HEK293 (cell line): ENCODE data around the gene C17orf107.

Source experiments
- CTCF ChIA-PET: fragments of 350-600 bp; formaldehyde crosslinking; extraction: SDS; loops from one replicate; lab custom pipeline; 2021; ENCODE audit warnings: antibody characterized with exemption; lab: Yijun Ruan, JAX
- POLR2A ChIA-PET: fragments of 300-600 bp; formaldehyde crosslinking; extraction: SDS; loops from one replicate; lab custom pipeline; 2020; ENCODE audit warnings: antibody characterized with exemption, inconsistent platforms; lab: Yijun Ruan, JAX
- H3K27ac ChIP-seq: fragments of 200-500 bp; sonication (Bioruptor generic); 2 replicates; pipeline ENCODE4 v1.5.1; 2014; ENCODE audit warnings: low read depth, low read length, control low read depth, inconsistent platforms; ENCODE audit errors: extremely low read depth
- H3K36me3 ChIP-seq, 2 experiments: fragments of 200-500 bp in 1 of 2; sonication (Bioruptor generic) in 1 of 2; 1 replicate in 1 of 2; 2 replicates in 1 of 2; pipeline ENCODE4 v1.5.1; 2014 to 2017; ENCODE audit warnings: inconsistent platforms in 2 of 2, low read length in 2 of 2; ENCODE audit not compliant: control insufficient read depth in 2 of 2, insufficient read depth in 1 of 2
- H3K4me1 ChIP-seq: fragments of 200-500 bp; sonication (Bioruptor generic); 2 replicates; pipeline ENCODE4 v1.5.1; 2014; ENCODE audit warnings: mild to moderate bottlenecking, low read length, inconsistent platforms; ENCODE audit not compliant: control insufficient read depth, insufficient read depth
- H3K4me3 ChIP-seq: 2 replicates; pipeline ENCODE4 v1.5.1; 2011; ENCODE audit warnings: low read depth, mild to moderate bottlenecking, control low read depth, low read length, moderate library complexity
- H3K9me3 ChIP-seq: fragments of 200-500 bp; sonication (Bioruptor generic); 2 replicates; pipeline ENCODE4 v1.5.1; 2014; ENCODE audit warnings: low read depth, low read length, inconsistent platforms; ENCODE audit not compliant: control insufficient read depth, insufficient read depth
- ATF2 ChIP-seq: fragments of 450-650 bp; formaldehyde crosslinking; IDR thresholded peaks from 2 replicates; pipeline ENCODE4 v1.5.1; 2016; ENCODE audit warnings: missing biosample characterization, missing genetic modification characterization, low read depth
- FEZF1 ChIP-seq: fragments of 450-650 bp; formaldehyde crosslinking; IDR thresholded peaks from 2 replicates; pipeline ENCODE4 v1.5.1; 2016; ENCODE audit warnings: missing biosample characterization, missing genetic modification characterization
- KLF1 ChIP-seq: fragments of 450-650 bp; formaldehyde crosslinking; IDR thresholded peaks from 2 replicates; pipeline ENCODE4 v1.5.1; 2016; ENCODE audit warnings: missing biosample characterization, missing genetic modification characterization
- OVOL3 ChIP-seq: fragments of 450-650 bp; formaldehyde crosslinking; IDR thresholded peaks from 2 replicates; pipeline ENCODE4 v1.5.1; 2016; ENCODE audit warnings: missing biosample characterization, missing genetic modification characterization
- ZBTB17 ChIP-seq: fragments of 450-650 bp; formaldehyde crosslinking; IDR thresholded peaks from 2 replicates; pipeline ENCODE4 v1.5.1; 2016; ENCODE audit warnings: missing biosample characterization, missing genetic modification characterization
- ZBTB21 ChIP-seq: fragments of 450-650 bp; formaldehyde crosslinking; IDR thresholded peaks from 2 replicates; pipeline ENCODE4 v1.5.1; 2017; ENCODE audit warnings: missing biosample characterization, missing genetic modification characterization
- ZNF133 ChIP-seq: fragments of 450-650 bp; formaldehyde crosslinking; IDR thresholded peaks from 2 replicates; pipeline ENCODE4 v1.5.1; 2016; ENCODE audit warnings: missing biosample characterization, missing genetic modification characterization
- ZNF138 ChIP-seq: fragments of 450-650 bp; formaldehyde crosslinking; IDR thresholded peaks from 2 replicates; pipeline ENCODE4 v1.5.1; 2016; ENCODE audit warnings: missing biosample characterization, missing genetic modification characterization, borderline replicate concordance
- ZNF155 ChIP-seq: fragments of 450-650 bp; formaldehyde crosslinking; IDR thresholded peaks from 2 replicates; pipeline ENCODE4 v1.5.1; 2016; ENCODE audit warnings: missing biosample characterization, missing genetic modification characterization
- ZNF174 ChIP-seq: fragments of 450-650 bp; formaldehyde crosslinking; IDR thresholded peaks from 2 replicates; pipeline ENCODE4 v1.5.0; 2017; ENCODE audit warnings: missing biosample characterization, mild to moderate bottlenecking, missing genetic modification characterization
- ZNF292 ChIP-seq: fragments of 450-650 bp; formaldehyde crosslinking; IDR thresholded peaks from 2 replicates; pipeline ENCODE4 v1.5.1; 2016; ENCODE audit warnings: low read depth, missing biosample characterization, missing genetic modification characterization, borderline replicate concordance
- ZNF324 ChIP-seq: fragments of 450-650 bp; formaldehyde crosslinking; IDR thresholded peaks from 2 replicates; pipeline ENCODE4 v1.5.1; 2016; ENCODE audit warnings: missing biosample characterization, missing genetic modification characterization
- ZNF391 ChIP-seq: fragments of 450-650 bp; formaldehyde crosslinking; IDR thresholded peaks from 2 replicates; pipeline ENCODE4 v1.5.1; 2016; ENCODE audit warnings: low read depth, missing biosample characterization, missing genetic modification characterization, borderline replicate concordance
- ZNF510 ChIP-seq: fragments of 450-650 bp; formaldehyde crosslinking; IDR thresholded peaks from 2 replicates; pipeline ENCODE4 v1.5.1; 2018; ENCODE audit warnings: mild to moderate bottlenecking, missing genetic modification characterization, missing biosample characterization; ENCODE audit not compliant: insufficient replicate concordance
- ZNF518A ChIP-seq: fragments of 450-650 bp; formaldehyde crosslinking; conservative IDR thresholded peaks from 2 replicates; pipeline ENCODE4 v1.5.1; 2016; ENCODE audit warnings: low read depth, missing biosample characterization, missing genetic modification characterization
- ZNF521 ChIP-seq: fragments of 450-650 bp; formaldehyde crosslinking; IDR thresholded peaks from 2 replicates; pipeline ENCODE4 v1.5.1; 2017; ENCODE audit warnings: missing biosample characterization, mild to moderate bottlenecking, missing genetic modification characterization
- ZNF530 ChIP-seq: fragments of 450-650 bp; formaldehyde crosslinking; IDR thresholded peaks from 2 replicates; pipeline ENCODE4 v1.5.1; 2016; ENCODE audit warnings: low read depth, missing biosample characterization, missing genetic modification characterization
- ZNF555 ChIP-seq: fragments of 450-650 bp; formaldehyde crosslinking; conservative IDR thresholded peaks from 2 replicates; pipeline ENCODE4 v1.5.1; 2017; ENCODE audit warnings: missing biosample characterization, mild to moderate bottlenecking, missing genetic modification characterization, inconsistent platforms
- ZNF558 ChIP-seq: fragments of 450-650 bp; formaldehyde crosslinking; IDR thresholded peaks from 2 replicates; pipeline ENCODE4 v1.5.1; 2016; ENCODE audit warnings: missing biosample characterization, missing genetic modification characterization
- ZNF629 ChIP-seq: fragments of 450-650 bp; formaldehyde crosslinking; IDR thresholded peaks from 2 replicates; pipeline ENCODE4 v1.5.1; 2017; ENCODE audit warnings: missing biosample characterization, missing genetic modification characterization
- ZNF747 ChIP-seq: fragments of 450-650 bp; formaldehyde crosslinking; IDR thresholded peaks from 2 replicates; pipeline ENCODE4 v1.5.1; 2016; ENCODE audit warnings: missing biosample characterization, missing genetic modification characterization
- ZNF768 ChIP-seq: fragments of 450-650 bp; formaldehyde crosslinking; IDR thresholded peaks from 2 replicates; pipeline ENCODE4 v1.5.1; 2018; ENCODE audit warnings: missing biosample characterization, mild to moderate bottlenecking, missing genetic modification characterization
- ZNF792 ChIP-seq: fragments of 450-650 bp; formaldehyde crosslinking; IDR thresholded peaks from 2 replicates; pipeline ENCODE4 v1.5.1; 2016; ENCODE audit warnings: missing biosample characterization, missing genetic modification characterization
- ZNF837 ChIP-seq: fragments of 450-650 bp; formaldehyde crosslinking; IDR thresholded peaks from 2 replicates; pipeline ENCODE4 v1.5.1; 2016; ENCODE audit warnings: missing biosample characterization, missing genetic modification characterization

The C17orf107 gene

GRCh38 chr17:4899341-4900230 is at the start of gene C17orf107:
C17orf107 (plus strand) TSS chr17:4899536; CDS start chr17:4899763, 227 bp downstream.
- Histone ChIP-seq H3K4me3 (no peak within 1 kb of the TSS), H3K9me3 (no peaks in the 10 kb centered on the region), H3K4me1 (peaks cover 3% of the 10 kb centered on the region; the same call in 1 of the 2 replicates), H3K27ac (no peak within 1 kb of the TSS), H3K36me3 (peaks cover 0 to 50% of the 10 kb centered on the region in 2 experiments; a peak in 1 of 3 replicates)
- CTCF ChIA-PET = interaction anchor here (0.6 to 1.2 kb wide), 5 partner anchors 10 to 162 kb away, joined by 3 to 5 read pairs (median 4); partner anchors contain the start of gene ZMYND15
- POLR2A ChIA-PET = interaction anchor here (2.1 kb wide), 1 partner anchor 67 kb away, joined by 6 read pairs; the partner anchor contains the start of gene SPAG7
- TF ChIP-seq ZNF155 (tag by site-specific recombination) = no peak
- peak; percentile 38 for TF ChIP-seq ZNF629
- TF ChIP-seq ATF2 (tag by site-specific recombination) = peak; percentile 24; the same call in 1 of the 2 replicates
- no peak for TF ChIP-seq KLF1 (tag by site-specific recombination)
- TF ChIP-seq ZBTB21 (tag by site-specific recombination) = no peak

- no peak overlapping the region for H3K27ac ChIP-seq
- TF ChIP-seq ZNF391 (tag by site-specific recombination) (no peak), FEZF1 (tag by site-specific recombination) (no peak), OVOL3 (tag by site-specific recombination) (no peak), ZNF792 (tag by site-specific recombination) (no peak), ZNF510 (tag by site-specific recombination) (no peak), ZNF837 (tag by site-specific recombination) (no peak), ZNF521 (tag by site-specific recombination) (no peak), ZNF530 (tag by site-specific recombination) (no peak), ZNF558 (no peak), ZNF555 (tag by site-specific recombination) (no peak), ZNF138 (tag by site-specific recombination) (no peak)
- TF ChIP-seq, all 188 proteins: peak for 0
- Histone ChIP-seq H3K9me3 (no peaks in the 10 kb centered on the region), H3K36me3 (peaks cover 0 to 3% of the 10 kb centered on the region in 2 experiments; a peak in 2 of 3 replicates), H3K4me3 (no peak overlapping the region), H3K4me1 (peaks cover 4% of the 10 kb centered on the region; the same call in 1 of the 2 replicates)
- POLR2A ChIA-PET = interaction anchor here (0.6 to 1.3 kb wide), 4 partner anchors 55 to 295 kb away, joined by 3 to 6 read pairs (median 4); partner anchors contain the start of gene PSMB6
- CTCF ChIA-PET = interaction anchor here (0.6 kb wide), 2 partner anchors 62 to 142 kb away, joined by 3 read pairs; no protein-coding TSS in a partner anchor
These were observed 49.1 kb upstream of the C17orf107 start for GRCh38 chr17:4850246-4850645.

- POLR2A ChIA-PET = interaction anchor here (0.6 to 1.3 kb wide), 3 partner anchors 44 to 148 kb away, joined by 3 to 4 read pairs (median 3); partner anchors contain the start of gene PLD2
- TF ChIP-seq ZBTB17 (no peak), ZNF768 (tag by site-specific recombination) (no peak), ZNF324 (tag by site-specific recombination) (no peak), ZNF747 (tag by site-specific recombination) (no peak), ZNF133 (no peak), ZNF174 (tag by site-specific recombination) (no peak), ZNF292 (tag by site-specific recombination) (no peak), ZNF518A (no peak)
These were observed 48.3 kb upstream of the C17orf107 start for GRCh38 chr17:4851084-4851483.

More at GRCh38 chr17:4851084-4851483, 48.3 kb upstream of the C17orf107 start:
- Histone ChIP-seq H3K27ac (no peak overlapping the region), H3K4me1 (peaks cover 4% of the 10 kb centered on the region; the same call in 1 of the 2 replicates), H3K36me3 (peaks cover 0 to under 1% of the 10 kb centered on the region in 2 experiments; a peak in 2 of 3 replicates), H3K4me3 (no peak overlapping the region), H3K9me3 (no peaks in the 10 kb centered on the region)
- CTCF ChIA-PET = interaction anchor here (0.6 kb wide), 1 partner anchor 39 kb away, joined by 3 read pairs; no protein-coding TSS in a partner anchor
